CD4-positive, alpha-beta T cell treated with Interleukin-2 at 100 ng/mL for 4 hours (primary cell): ENCODE data around the gene PGLYRP4.

Experiments
- DNase-seq: peaks from one replicate; pipeline ENCODE4 v3.0.0-alpha.2; 2020; ENCODE audit warnings: low spot score

Gene PGLYRP4

DNA sequence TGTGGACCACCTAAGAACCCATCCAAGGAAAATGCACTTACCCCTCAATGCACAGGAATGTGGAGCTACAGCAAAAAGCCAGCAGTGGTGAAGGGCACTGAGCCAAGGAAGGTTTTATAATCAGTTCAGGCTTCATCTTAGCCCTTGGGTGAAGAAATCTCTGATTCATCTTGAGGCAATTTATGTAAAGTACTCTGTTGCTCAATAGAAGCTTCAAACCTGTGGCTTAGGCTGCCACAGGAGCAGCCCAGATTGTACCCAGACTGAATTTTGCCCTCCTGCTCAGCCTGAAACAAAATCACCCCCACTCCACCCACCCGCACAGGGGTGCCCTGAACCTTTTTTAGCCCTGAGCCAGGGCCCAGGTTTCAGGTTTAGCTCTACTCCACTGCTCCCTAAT, 26.9 kb upstream of the PGLYRP4 start, which contains the start of gene S100A12:
S100A12 (minus strand) TSS at position 111 of the 400 bp plus-strand sequence. CDS start 1,029 bp downstream, outside the sequence.
- DNase-seq = no peak

DNA sequence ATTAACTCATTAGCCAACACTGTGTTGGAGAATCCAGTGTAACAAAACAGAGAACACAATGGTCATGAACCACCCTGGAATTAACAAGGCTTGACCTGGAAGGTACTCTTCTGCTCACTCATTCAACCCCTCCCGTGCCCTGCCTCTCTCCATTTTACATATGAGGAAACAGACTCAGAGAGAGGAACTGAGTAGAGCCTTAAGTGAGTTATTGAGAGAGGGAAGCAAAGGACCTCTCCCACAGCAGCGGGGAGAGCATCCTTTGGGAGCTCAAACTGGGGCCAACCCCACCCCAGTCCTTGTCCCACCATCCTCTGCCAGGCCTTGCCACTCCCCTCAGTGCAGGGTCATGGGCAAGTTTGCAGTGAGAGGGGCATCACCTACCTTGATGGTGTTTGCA, 25.4 kb upstream of the PGLYRP4 start:
- no peak for DNase-seq

DNA sequence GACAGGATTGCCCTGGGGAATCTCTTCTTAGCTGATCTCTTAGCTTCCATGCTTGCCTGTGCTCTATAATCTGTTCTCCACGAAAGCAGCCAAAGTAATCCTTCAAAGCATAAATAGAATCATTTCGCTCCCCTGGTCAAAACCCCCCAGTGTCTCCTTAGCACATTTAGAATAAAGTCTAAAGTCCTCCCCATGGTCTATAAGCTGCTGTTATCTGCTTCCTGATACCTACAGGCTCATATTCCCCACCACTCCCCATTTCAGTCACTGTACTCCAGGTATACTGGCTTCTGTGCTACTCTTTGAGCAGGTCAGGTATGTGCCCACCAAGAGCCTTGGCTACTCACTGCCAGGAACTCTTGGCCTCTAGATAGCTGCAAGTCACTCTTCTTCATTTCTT, 23.9 kb upstream of the PGLYRP4 start:
- no peak for DNase-seq

DNA sequence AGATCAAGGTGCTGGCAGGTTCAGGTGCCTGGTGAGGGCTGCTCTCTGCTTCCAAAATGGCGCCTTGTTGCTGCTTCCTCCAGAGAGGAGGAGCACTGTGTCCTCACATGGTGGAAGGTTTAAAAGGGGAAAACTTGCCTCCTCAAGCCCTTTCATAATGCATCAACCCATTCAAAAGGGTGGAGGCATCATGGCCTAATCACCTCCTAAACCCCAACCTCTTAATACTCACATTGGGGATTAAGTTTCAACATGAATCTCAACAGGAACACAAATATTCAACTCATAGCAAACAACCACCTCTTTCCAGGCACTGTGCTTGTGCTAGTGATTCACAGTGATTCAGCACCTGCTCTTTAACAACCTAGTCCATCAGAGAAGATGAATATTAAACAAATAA, 22.6 kb upstream of the PGLYRP4 start:
- no peak for DNase-seq

DNA sequence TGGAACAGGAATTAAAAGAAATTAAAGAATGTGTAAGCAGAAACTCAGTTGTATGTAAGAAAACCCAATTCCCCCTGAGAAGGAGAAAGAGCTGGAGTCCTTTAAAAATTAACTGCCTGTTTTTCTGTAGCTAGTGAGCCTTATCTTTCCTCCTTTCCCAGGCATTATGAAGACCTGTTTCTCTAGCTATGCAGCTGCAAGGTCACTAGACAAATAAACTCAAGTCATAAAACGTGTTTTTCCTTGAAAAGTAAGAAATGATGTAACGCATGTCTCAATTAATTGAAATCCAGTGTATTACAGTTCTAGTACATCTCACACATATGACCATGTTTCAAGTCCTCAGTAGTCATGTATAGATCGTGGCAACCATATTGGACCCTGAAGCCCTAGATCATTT, 21.5 kb upstream of the PGLYRP4 start:
- no peak for DNase-seq

DNA sequence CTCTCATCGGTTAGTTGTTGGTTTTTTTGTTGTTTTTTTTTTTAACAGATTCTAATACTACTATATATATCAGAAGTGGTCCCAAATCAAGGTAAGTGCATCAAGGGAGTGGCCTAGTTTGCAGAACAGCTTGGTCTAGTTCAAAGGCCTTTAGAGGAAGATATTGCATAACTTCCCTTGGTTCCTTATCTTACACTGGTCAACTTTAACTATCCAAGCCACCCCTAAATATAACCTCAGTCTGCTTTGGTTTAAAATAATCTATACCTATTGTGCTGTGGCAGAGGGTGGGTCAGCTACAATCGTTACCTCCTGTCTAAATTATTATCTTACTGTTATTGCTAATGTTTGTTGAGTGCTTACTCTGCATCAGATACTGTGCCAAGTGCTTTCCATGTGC, 19.9 kb upstream of the PGLYRP4 start:
- DNase-seq = no peak

DNA sequence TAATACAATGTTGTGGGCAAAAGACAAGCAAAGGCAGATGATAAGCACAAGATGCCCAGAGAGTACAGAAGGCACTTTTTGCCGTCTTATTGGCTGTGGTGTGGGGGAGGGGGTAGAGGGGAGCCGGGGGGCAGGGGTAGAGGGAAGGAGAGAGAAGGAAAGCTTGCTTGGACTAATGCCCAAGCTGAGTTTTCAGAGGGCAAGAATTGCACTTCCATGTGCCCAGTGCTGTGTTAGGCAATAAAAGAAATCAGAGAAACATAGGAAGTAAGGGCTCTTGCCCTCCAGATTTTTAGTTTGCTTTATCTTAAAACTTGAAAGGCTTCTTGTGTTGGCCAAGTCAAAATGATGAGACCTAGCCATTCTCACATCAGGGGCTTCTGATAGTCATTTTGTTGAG, 18.4 kb upstream of the PGLYRP4 start:
- DNase-seq = no peak

DNA sequence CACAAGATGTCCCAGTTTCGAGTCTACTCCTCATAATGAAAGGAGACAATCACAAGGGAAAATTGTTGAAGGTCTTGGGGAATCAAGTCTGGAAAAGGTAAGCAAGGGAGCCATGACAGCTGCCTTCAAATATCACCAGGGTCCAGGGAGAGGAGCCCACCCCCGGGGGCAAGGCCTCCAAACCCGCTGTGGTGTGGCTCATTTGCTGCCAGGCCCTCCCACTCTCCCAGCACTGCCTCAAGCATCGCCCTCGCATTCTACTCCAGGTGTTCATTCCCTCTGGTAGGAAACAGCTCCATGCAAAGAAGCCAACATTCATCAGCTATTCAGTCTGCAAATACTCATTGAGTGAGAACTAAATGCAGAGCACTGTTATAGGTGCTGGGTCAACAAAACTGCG, 17.6 kb upstream of the PGLYRP4 start:
- DNase-seq = no peak

DNA sequence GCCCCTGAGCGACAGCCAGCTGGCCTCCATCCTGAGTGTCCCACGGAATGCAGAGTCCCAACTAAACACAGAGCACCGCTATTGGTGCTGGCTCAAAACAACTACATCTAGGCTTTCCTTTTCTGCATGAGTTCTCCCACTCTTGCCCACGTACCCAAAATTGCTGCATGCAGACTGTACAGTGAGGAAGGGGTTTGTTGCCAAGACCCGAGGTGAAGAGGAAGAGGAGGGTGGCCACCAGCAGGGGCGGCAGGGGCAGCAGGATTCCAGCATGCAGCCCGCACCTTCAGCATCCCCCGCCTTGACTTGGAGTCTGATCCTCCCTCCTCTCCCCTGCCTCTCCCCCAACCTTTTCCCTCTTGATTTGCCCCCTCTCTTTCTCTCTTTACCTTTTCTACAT, 17.1 kb upstream of the PGLYRP4 start:
- DNase-seq = no peak

DNA sequence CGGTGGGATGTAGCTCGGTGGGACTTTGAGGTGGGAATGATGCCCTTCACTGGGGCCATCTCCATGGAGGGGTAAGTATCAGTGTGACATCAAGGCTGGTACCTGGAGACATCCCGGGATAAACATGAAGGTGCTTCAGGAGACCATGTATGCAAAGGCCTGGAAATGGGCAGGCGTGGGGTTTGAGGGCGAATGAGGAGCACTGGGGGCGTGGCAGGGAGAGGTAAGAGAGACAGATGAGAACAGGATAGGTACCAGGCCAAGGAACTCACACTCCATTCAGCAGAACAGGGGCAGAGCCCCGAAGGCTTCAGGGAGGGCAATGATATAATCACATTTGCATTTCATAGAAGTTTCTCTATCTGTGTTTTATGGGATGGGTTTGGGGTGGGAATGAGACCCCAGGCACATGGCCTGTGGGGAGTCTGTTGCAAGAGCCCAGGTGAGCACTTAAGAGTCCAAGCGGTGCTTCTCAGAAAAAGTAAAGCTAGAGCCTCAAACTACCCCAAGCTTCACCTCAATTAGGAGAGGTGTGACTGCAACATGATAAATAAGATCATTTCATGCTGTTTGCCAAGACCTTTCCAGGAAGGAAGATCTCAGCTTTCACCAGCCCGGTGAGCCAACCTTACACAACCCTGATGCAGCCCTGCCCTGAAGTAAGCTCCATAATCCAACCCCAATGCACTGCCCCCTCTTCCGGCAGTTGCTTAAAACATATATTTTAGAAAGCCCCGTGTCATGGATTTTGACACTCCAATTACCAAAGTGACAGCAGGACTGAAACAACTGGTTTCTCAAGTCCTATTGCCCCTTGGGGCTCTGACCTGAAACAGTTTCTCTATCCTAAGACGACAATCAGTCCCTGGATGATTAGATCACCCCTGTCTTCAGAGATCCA, 16.4 kb upstream of the PGLYRP4 start:
- DNase-seq = no peak

DNA sequence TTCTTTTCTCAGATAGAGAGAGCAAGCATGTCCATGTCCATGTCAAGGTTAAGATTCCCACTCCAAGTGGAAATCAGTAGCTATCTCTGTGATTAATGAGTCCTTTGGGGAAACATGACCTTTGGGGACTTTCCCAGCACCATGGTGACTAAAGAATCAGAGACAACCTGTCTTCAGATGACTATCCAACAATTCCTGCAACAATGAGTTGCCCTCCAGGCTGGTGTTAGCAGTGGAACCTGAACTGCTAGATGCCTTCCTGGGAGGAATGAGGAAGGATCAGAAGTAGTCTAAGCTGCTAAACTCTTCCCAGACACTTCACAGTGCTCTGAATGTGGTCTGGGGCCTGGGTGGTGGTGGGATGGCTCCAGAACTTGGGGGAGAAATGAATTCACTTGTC, 15.5 kb upstream of the PGLYRP4 start:
- no peak for DNase-seq

DNA sequence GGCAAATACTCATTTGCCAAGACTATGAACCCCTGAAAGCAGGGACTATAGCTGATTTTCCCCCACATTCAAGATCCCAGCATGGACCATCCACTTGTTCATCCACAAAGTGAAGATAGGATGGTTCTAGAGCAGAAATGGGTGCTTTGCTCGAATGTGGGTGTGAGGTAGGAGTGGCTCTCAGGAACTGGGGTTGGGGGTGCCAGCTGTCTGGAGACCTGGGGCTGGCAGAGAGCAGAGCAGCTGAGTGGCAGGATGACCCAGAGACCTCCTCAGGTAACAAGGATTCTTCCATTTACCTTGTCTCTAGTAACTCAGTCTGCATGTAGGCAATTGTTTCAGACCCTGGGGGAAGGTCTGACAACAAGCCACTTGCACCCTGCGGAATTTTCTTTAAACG, 15.0 kb upstream of the PGLYRP4 start:
- DNase-seq = no peak

DNA sequence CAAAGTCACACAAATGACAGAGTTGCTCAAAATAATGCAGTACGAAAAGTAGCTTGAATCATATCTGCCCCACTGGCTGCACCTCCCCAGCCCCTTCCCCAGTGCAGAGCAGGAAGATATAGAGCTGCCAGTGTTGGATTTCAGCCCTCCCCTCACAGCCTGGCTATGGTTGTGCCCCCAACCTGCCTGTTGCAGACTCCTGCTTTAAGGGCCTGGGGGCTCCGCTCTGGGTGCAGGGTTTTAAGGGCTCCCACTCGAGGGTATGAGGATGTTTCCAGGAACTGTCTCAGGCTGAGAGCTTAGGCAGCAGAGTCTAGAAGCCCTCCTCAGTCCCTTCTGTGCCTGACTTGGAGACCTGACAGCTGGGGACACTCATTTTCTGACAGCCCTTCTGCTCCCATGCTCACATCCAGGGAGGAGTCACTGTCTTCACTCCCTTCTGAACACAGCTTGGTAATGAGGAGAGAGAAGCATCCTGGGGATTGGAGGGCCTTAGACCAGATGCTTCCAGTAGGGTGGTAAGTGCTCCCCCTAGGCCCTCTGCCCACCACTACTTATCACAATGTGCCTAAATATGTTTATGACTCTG, 13.6 kb upstream of the PGLYRP4 start:
- no peak for DNase-seq

DNA sequence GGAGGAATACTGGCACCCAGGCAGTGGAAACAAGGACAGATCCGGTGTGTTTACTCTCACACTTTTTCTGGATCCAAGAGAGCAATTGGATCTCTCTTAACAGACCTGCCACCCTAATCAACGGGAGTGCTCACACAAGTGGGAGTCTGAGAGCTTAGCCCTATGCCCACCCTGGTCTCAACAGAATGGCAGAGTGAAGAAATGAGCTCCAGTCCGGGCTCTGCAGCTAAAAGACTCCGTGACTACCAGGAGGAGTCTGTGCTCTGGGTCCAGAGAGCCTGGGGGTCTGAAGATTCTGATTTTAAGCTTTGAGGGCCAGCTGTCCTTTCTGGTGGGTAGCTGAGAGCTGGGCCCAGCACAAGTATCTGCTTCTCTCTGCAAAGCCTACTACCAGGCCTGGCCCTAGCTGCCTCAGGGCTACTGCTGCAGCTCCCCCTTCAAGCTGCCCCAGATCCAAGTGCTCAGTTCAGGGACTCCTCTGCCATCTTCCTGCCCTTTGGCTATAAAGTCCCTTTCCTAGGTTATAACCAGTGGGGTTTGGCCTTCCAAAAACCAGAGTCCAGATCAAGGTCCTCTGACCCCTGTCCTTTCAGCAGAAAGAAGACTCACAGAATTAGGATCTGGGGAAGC, 13.0 kb upstream of the PGLYRP4 start:
- no peak for DNase-seq

DNA sequence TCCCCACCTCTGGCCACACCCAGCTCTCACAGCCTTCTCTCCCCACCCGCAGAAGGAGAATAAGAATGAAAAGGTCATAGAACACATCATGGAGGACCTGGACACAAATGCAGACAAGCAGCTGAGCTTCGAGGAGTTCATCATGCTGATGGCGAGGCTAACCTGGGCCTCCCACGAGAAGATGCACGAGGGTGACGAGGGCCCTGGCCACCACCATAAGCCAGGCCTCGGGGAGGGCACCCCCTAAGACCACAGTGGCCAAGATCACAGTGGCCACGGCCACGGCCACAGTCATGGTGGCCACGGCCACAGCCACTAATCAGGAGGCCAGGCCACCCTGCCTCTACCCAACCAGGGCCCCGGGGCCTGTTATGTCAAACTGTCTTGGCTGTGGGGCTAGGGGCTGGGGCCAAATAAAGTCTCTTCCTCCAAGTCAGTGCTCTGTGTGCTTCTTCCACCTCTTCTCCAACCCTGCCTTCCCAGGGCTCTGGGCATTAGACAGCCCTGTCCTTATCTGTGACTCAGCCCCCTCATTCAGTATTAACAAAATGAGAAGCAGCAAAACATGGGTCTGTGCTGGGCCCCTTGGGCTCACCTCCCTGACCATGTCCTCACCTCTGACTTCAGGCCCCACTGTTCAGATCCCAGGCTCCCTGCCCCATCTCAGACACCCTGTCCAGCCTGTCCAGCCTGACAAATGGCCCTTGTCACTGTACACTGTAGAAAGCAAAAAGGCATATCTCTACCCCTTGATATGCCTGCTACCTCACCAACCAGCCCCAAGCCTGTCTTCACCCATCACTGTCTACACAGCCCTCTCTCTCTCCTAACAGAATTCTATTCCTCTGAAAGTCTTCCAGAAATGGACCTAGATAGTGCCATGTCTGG, 12.2 kb upstream of the PGLYRP4 start:
- DNase-seq = no peak

DNA sequence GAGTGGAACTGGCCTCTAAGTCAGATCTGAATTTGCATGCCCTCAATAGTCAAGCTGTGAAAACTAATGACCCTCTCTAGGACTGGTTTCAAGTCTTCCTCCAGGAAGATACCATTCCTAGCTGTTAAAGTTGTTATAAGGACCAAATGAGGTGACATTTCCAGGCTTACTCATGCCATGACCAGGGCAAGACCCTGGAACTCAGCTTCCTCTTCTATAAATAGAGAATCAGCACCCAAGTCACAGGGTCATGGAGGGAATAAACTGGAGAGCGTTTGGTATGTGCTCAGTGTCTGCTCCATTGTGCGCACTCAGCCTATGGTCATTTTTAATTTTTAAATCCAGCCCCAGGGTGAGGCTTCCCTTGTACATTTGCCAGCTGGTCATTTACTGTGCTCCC, 11.5 kb upstream of the PGLYRP4 start:
- DNase-seq = no peak

DNA sequence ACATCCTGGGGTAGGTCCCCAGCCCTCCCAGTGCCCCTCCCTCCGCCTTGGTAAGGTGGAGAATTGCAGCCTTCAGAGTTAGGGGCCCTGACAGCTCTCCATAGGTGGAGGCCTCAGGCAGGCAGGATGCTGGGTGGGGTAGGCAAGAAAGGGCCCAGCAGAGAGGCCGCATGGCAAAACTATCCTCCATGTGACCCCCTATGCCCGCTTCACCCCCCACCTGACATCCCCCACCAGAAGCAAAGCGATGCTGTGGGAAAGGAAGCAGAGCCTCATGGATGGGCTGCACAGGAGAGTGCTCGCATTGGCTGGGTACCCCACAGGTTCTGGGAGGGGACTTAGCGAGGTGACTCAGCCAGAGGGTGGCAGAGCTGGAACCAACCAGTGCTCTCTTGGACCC, 10.6 kb upstream of the PGLYRP4 start:
- no peak for DNase-seq

DNA sequence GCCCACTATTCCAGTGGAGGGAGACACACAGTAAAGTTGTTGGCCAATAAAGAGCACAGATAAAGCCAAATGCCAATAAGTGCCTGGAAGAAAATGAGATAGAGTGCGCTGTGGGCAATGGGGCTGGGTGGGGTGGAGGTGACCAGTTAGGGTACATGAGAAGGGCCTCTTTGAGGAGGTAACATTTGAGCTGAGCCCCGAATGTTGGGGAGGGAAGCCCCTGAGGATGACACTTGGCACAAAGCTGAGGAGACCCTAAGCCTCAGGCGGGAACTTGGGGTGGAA, 10.0 kb upstream of the PGLYRP4 start:
- no peak for DNase-seq

DNA sequence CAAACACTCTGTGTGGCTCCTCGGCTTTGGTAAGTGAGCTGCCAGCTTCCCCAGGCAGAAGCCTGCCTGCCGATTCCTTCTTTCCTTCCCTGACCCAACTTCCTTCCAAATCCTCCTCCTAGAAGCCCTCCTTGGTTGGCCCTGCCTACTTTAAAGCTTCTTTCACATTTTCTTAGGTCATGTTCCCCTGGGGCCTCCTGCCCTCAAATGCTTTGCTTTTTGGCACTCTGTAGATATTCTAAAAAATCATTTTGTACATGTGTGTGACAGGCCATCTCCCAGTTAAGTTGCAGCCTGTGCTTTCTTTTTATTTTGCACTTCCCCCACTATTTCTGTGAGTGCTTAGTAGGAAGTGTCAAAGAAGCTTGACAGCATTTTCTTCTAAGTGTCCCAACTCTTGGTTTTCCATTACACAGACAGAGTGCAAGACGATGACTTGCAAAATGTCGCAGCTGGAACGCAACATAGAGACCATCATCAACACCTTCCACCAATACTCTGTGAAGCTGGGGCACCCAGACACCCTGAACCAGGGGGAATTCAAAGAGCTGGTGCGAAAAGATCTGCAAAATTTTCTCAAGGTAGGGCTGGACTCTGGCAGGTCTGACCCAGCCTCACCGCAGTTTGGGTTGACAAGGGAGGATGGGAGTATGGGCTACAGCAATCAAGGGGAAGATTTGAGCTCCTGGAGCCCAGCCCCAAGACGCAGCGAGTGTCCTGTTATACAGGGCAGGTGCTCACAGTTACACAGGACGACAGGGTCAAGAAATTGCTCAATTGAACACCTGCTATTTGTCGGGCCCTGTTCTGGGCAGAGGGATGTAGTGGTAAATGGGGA, 9.4 kb upstream of the PGLYRP4 start, which contains the start of gene S100A9:
S100A9 (plus strand) TSS at position 2 of the 838 bp plus-strand sequence; CDS start at position 432, 430 bp downstream.
- no peak for DNase-seq

DNA sequence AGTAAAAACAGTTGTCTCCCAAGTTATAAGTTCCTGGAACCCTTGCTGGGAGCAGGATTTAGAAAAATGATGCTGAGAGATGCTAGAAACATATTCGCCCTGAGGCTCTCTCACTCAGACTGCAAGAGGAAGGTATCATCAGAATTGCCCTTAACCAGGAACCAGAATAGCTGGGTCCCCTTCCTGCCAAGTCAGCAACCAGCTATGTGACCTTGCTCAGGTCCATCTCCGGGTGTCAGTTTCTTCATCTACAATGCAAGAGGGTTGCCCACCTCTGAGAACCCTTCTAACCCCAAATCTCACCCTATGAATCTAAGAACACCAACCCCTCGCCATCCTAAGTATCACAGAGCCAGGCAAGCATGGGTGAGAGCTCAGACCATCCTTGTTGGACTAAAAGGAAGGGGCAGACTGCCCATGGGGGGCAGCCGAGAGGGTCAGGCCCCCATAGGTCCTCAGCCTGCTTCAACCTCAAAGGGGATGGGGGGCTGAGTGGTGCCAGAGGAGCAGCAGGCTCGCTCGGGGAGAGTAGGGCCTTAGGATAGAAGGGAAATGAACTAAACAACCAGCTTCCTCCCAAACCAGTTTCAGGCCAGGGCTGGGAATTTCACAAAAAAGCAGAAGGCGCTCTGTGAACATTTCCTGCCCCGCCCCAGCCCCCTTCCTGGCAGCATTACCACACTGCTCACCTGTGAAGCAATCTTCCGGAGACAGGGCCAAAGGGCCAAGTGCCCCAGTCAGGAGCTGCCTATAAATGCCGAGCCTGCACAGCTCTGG, 8.6 kb upstream of the PGLYRP4 start:
- DNase-seq = no peak
